Activated B cell treated with CpG ODN at 0.5 μM for 24 hours (primary cell): Measurements from ENCODE around the gene RFC3. TPM values are rescaled to one million over a fixed set of nuclear protein-coding genes. Genes with fewer than 3 reads are reported as not detected.

Source experiments
- ATAC-seq: fragments of 200-7000 bp; cut with Tn5 transposase; one replicate; pipeline ENCODE4 v1.10.0; 2021; ENCODE audit warnings: low read depth, mild to moderate bottlenecking, moderate library complexity
- CTCF ChIA-PET: fragments of 350-600 bp; sonication (Branson Sonifier 250); formaldehyde crosslinking; loops from one replicate; lab custom pipeline; 2021; ENCODE audit warnings: antibody characterized with exemption; lab: Charles Lee
- POLR2A ChIA-PET: fragments of 350-600 bp; sonication (Branson Sonifier 250); formaldehyde crosslinking; loops from one replicate; lab custom pipeline; 2021; ENCODE audit warnings: antibody characterized with exemption; lab: Charles Lee
- DNase-seq: peaks from one replicate; pipeline ENCODE4 v3.0.0; 2022
- H3K27ac Mint-ChIP-seq: one replicate; pipeline ENCODE4 v1.8.0; 2020; ENCODE audit warnings: mixed read lengths
- H3K27me3 Mint-ChIP-seq: one replicate; pipeline ENCODE4 v1.8.0; 2021; ENCODE audit warnings: mixed read lengths
- H3K36me3 Mint-ChIP-seq: one replicate; pipeline ENCODE4 v1.8.0; 2021; ENCODE audit warnings: low read depth, mixed read lengths
- H3K4me1 Mint-ChIP-seq: one replicate; pipeline ENCODE4 v1.8.0; 2021; ENCODE audit warnings: mixed read lengths
- H3K4me3 Mint-ChIP-seq: one replicate; pipeline ENCODE4 v1.8.0; 2020; ENCODE audit warnings: mild to moderate bottlenecking, mixed read lengths
- H3K9me3 Mint-ChIP-seq: one replicate; pipeline ENCODE4 v1.8.0; 2020; ENCODE audit warnings: mixed read lengths
- intact Hi-C: fragments of 100-400 bp; cut with micrococcal nuclease; formaldehyde crosslinking; loops from one replicate; pipeline ENCODE4 v1.15.1; 2024
- total RNA-seq: library from RNA; stranded (reverse); gene quantifications from 2 replicates; pipeline ENCODE4 v1.2.3, GENCODE V29; 2022
- TF ChIP-seq, protein P1 (sequence below): fragments of 200-600 bp; IDR thresholded peaks from one replicate; pipeline ENCODE4 v1.8.0; 2022; ENCODE audit warnings: antibody characterized with exemption, mild to moderate bottlenecking

RFC3 gene
- total RNA-seq, 1 donor from 2014 or later, result 13.5 TPM

DNA sequence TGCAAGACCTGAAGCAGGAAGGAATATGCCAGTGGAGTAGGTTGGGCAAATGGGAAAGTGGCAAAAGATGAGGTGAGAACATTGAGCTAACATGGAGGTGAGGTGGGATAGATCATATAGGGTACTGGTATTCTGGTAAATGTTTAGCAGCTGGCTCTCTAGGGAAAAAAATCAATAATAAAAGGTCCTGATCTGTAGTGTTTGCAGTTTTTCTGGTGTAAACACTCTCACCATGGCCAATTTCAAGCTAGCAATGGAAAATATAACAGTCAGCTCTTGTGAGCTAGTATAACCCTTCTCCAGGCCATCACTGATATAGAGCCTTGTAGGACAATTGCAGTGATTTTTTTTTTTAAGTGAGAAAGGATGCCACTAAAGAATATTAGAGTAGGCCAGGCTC lies 31.3 kb downstream of the RFC3 start:
- no peak for DNase-seq

DNA sequence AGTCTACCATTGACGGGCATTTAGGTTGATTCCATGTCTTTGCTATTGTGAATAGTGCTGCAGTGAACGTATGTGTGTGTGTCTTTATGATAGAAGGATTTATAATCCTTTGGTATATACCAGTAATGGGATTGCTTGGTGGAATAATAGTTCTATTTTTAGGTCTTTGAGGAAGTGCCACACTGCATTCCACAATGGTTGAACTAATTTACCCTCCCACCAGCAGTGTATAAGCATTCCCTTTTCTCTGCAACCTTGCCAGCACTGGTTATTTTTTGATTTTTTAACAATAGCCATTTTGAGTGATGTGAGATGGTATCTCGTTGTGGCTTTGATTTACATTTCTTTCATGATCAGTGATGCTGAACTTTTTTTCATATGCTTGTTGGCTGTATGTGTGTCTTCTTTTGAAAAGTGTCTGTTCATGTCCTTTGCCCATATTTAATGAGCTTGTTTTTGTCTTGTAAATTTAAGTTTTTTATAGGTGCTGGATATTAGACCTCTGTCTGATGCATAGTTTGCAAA lies 37.5 kb downstream of the RFC3 start:
- TF ChIP-seq, protein P1, sequence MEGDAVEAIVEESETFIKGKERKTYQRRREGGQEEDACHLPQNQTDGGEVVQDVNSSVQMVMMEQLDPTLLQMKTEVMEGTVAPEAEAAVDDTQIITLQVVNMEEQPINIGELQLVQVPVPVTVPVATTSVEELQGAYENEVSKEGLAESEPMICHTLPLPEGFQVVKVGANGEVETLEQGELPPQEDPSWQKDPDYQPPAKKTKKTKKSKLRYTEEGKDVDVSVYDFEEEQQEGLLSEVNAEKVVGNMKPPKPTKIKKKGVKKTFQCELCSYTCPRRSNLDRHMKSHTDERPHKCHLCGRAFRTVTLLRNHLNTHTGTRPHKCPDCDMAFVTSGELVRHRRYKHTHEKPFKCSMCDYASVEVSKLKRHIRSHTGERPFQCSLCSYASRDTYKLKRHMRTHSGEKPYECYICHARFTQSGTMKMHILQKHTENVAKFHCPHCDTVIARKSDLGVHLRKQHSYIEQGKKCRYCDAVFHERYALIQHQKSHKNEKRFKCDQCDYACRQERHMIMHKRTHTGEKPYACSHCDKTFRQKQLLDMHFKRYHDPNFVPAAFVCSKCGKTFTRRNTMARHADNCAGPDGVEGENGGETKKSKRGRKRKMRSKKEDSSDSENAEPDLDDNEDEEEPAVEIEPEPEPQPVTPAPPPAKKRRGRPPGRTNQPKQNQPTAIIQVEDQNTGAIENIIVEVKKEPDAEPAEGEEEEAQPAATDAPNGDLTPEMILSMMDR, result no peak
- Mint-ChIP-seq H3K9me3 (peaks cover 7% of the 10 kb centered on the region), H3K4me1 (peaks cover 9% of the 10 kb centered on the region), H3K27ac (no peak overlapping the region), H3K36me3 (peaks cover 5% of the 10 kb centered on the region), H3K4me3 (no peak overlapping the region), H3K27me3 (no peaks in the 10 kb centered on the region)
- no peak for ATAC-seq
- CTCF ChIA-PET, result no interaction called here
- POLR2A ChIA-PET, result no interaction called here
- intact Hi-C loops, result no loop called here
- no peak for DNase-seq

More for the DNA sequence above, 31.3 kb downstream of the RFC3 start:
- intact Hi-C loops, result no loop called here
- no peaks in the 10 kb centered on the region for H3K4me1 Mint-ChIP-seq
- POLR2A ChIA-PET, result no interaction called here
- H3K36me3 Mint-ChIP-seq, result peaks cover 12% of the 10 kb centered on the region
- no peak overlapping the region for H3K27ac Mint-ChIP-seq
- no peak for ATAC-seq
- H3K27me3 Mint-ChIP-seq, result no peaks in the 10 kb centered on the region
- peaks cover 3% of the 10 kb centered on the region for H3K9me3 Mint-ChIP-seq
- TF ChIP-seq, protein P1, result no peak
- CTCF ChIA-PET, result no interaction called here
- no peak overlapping the region for H3K4me3 Mint-ChIP-seq

DNA sequence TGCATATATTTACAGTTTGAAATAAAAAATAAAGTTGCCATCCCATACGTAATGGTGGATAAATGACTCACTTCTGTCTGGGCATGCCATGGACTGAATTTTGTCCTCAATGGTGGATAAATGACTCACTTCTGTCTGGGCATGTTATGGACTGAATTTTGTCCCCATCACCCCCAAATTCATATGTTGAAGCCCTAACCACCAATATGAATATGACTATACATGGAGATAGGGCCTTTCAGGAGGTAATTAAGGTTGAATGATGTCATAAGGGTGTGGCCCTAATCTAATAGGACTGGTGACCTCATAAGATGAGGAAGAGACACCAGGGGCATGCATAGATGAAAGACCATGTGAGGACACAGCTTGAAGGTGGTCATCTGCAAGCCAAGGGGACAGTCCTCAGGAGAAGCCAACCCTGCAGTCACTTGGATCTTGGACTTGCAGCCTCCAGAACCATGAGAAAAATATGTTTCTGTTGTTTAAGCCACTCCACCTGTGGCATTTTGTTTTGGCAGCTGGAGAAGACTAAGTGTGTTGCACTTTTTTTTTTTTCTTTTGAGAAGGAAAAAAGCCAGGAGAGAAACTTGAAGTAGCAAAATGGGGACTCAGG lies 41.8 kb downstream of the RFC3 start:
- TF ChIP-seq, protein P1, result no peak
- peaks cover 4% of the 10 kb centered on the region for H3K9me3 Mint-ChIP-seq
- no peak overlapping the region for H3K27ac Mint-ChIP-seq
- no peak overlapping the region for H3K4me3 Mint-ChIP-seq
- H3K4me1 Mint-ChIP-seq, result peaks cover 9% of the 10 kb centered on the region
- DNase-seq (no peak), ATAC-seq (no peak)
- CTCF ChIA-PET, result no interaction called here
- intact Hi-C loops, result no loop called here
- H3K27me3 Mint-ChIP-seq, result no peaks in the 10 kb centered on the region
- POLR2A ChIA-PET, result no interaction called here
- H3K36me3 Mint-ChIP-seq, result peaks cover 3% of the 10 kb centered on the region

DNA sequence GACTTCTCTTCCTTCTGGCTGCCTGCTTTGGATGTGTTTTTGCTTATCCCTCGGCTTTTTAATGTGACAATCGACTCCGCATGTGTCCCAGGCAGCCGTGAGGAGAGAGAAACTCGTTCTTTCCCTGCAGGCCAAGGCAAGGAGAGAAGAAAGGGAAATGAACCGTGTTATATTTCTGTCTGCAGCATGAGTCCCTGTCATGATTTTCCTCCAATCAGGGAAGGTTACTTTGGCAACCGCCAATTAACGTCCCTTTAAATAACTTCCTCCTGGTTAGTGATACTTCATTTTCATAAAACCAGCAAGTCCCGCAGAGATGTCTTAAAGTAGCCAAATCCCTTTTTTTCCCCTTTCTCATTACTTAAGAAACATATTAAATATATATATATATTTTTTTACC lies 42.6 kb downstream of the RFC3 start:
- DNase-seq (no peak), ATAC-seq (no peak)
- no peaks in the 10 kb centered on the region for H3K27me3 Mint-ChIP-seq
- TF ChIP-seq, protein P1, result no peak
- intact Hi-C loops, result no loop called here
- no peak overlapping the region for H3K4me3 Mint-ChIP-seq
- peaks cover 3% of the 10 kb centered on the region for H3K36me3 Mint-ChIP-seq
- CTCF ChIA-PET, result no interaction called here
- no peak overlapping the region for H3K27ac Mint-ChIP-seq
- peaks cover 11% of the 10 kb centered on the region for H3K4me1 Mint-ChIP-seq
- peaks cover 4% of the 10 kb centered on the region for H3K9me3 Mint-ChIP-seq
- POLR2A ChIA-PET, result no interaction called here

DNA sequence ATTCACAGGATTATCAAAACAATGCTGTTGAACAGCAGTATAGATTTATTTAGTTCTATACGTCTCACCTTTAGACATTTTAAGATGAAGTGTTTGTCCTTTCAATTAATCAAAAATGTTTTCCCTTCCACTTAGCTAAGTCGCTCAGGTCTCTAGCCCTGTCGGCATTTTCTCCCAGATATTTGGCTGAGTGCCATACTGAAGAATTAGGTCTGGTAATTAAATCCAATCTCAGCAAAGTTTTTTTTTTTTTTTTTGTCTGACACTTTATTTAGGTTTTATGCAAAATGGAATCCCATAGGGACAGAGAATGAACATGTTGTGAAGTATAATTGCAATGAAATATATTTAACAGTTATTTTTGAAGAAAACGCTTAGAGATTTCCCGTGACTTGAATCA lies 44.1 kb downstream of the RFC3 start:
- H3K36me3 Mint-ChIP-seq, result no peaks in the 10 kb centered on the region
- CTCF ChIA-PET, result no interaction called here
- no peak overlapping the region for H3K4me3 Mint-ChIP-seq
- H3K4me1 Mint-ChIP-seq, result peaks cover 15% of the 10 kb centered on the region
- no peak for DNase-seq
- intact Hi-C loops, result no loop called here
- H3K27me3 Mint-ChIP-seq, result no peaks in the 10 kb centered on the region
- TF ChIP-seq, protein P1, result no peak
- no peak overlapping the region for H3K27ac Mint-ChIP-seq
- POLR2A ChIA-PET, result no interaction called here
- ATAC-seq, result no peak
- no peaks in the 10 kb centered on the region for H3K9me3 Mint-ChIP-seq
